H1 (cell line): ENCODE results near the gene ARHGAP42. TPM values are rescaled to one million over a fixed set of nuclear protein-coding genes. Genes with fewer than 3 reads are reported as not detected.

Experiments used
- CTCF ChIA-PET: fragments of 300-600 bp; sonication (Branson Sonifier 250); formaldehyde crosslinking; loops from one replicate; lab custom pipeline; 2021; ENCODE audit not compliant: partially characterized antibody; lab: Charles Lee
- POLR2A ChIA-PET: fragments of 300-600 bp; sonication (Branson Sonifier 250); formaldehyde crosslinking; loops from one replicate; lab custom pipeline; 2021; ENCODE audit warnings: inconsistent platforms; ENCODE audit not compliant: partially characterized antibody; lab: Charles Lee
- DNase-seq, 2 experiments: peaks; one replicate each; pipeline versions ENCODE4 v3.0.0 to v3.0.0-alpha.2; 2010 to 2022; ENCODE audit warnings: low spot score in 2 of 2, low read depth in 1 of 2, mixed read lengths in 1 of 2
- FAIRE-seq: peaks from 2 replicates; lab custom pipeline; 2011; peaks lifted over from hg19 to GRCh38; lab: Jason Lieb, UNC
- H2AFZ ChIP-seq: 2 replicates; pipeline ENCODE4 v1.8.1; 2012; ENCODE audit warnings: low read length, inconsistent platforms
- H2AK5ac ChIP-seq: 2 replicates; pipeline ENCODE4 v1.6.1; 2013; ENCODE audit warnings: low read depth, low read length
- H2BK120ac ChIP-seq: replicated peaks from 2 replicates; pipeline ENCODE3; 2013; ENCODE audit warnings: low read depth, low read length, inconsistent platforms
- H2BK12ac ChIP-seq: 2 replicates; pipeline ENCODE4 v1.6.1; 2013; ENCODE audit warnings: low read depth, low read length
- H2BK15ac ChIP-seq: 2 replicates; pipeline ENCODE4 v1.6.1; 2013; ENCODE audit warnings: low read length
- H2BK20ac ChIP-seq: 2 replicates; pipeline ENCODE4 v1.6.1; 2013; ENCODE audit warnings: low read length
- H2BK5ac ChIP-seq: 2 replicates; pipeline ENCODE4 v1.6.1; 2013; ENCODE audit warnings: low read depth, low read length
- H3K14ac ChIP-seq: 2 replicates; pipeline ENCODE4 v1.6.1; 2013; ENCODE audit warnings: inconsistent platforms; ENCODE audit not compliant: insufficient read length
- H3K18ac ChIP-seq: 2 replicates; pipeline ENCODE4 v1.6.1; 2013; ENCODE audit warnings: low read length; ENCODE audit errors: extremely low read depth
- H3K23ac ChIP-seq: 2 replicates; pipeline ENCODE4 v1.6.1; 2013; ENCODE audit warnings: inconsistent platforms; ENCODE audit not compliant: insufficient read length
- H3K23me2 ChIP-seq: 2 replicates; pipeline ENCODE4 v1.6.1; 2013; ENCODE audit warnings: low read depth, low read length
- H3K27ac ChIP-seq: 2 replicates; pipeline ENCODE4 v1.6.1; 2011; ENCODE audit warnings: low read depth, low read length, inconsistent platforms
- H3K27me3 ChIP-seq, 4 experiments: replicated peaks in 1 of 4; 1 replicate in 1 of 4; 2 replicates in 3 of 4; pipeline versions ENCODE4 v1.6.1 to v1.8.1; 2011 to 2013; ENCODE audit warnings: low read length in 3 of 4, mild to moderate bottlenecking in 3 of 4, inconsistent platforms in 2 of 4, mixed read lengths in 2 of 4, moderate library complexity in 1 of 4; ENCODE audit not compliant: control insufficient read depth in 3 of 4, insufficient read depth in 3 of 4; ENCODE audit errors: extremely low read depth in 1 of 4
- H3K36me3 ChIP-seq, 4 experiments: 2 replicates each; pipeline versions ENCODE4 v1.6.1 to v1.8.1; 2011 to 2013; ENCODE audit warnings: mild to moderate bottlenecking in 4 of 4, low read length in 3 of 4, moderate library complexity in 2 of 4, control low read depth in 1 of 4, inconsistent platforms in 1 of 4; ENCODE audit not compliant: insufficient read depth in 4 of 4, control insufficient read depth in 2 of 4
- H3K4ac ChIP-seq: replicated peaks from 2 replicates; pipeline ENCODE3; 2013; ENCODE audit warnings: low read length, low read depth, mixed read lengths, inconsistent platforms; ENCODE audit not compliant: insufficient read length
- H3K4me1 ChIP-seq, 4 experiments: replicated peaks in 1 of 4; 1 replicate in 1 of 4; 2 replicates in 3 of 4; pipeline versions ENCODE4 v1.6.1 to v1.8.1; 2011 to 2013; ENCODE audit warnings: low read length in 3 of 4, inconsistent platforms in 2 of 4, mixed read lengths in 1 of 4; ENCODE audit not compliant: insufficient read depth in 4 of 4, control insufficient read depth in 3 of 4
- H3K4me2 ChIP-seq, 2 experiments: 2 replicates each; pipeline versions ENCODE4 v1.6.1 to v1.8.1; 2011 to 2013; ENCODE audit warnings: low read depth in 2 of 2, low read length in 2 of 2, control low read depth in 1 of 2, inconsistent platforms in 1 of 2, mild to moderate bottlenecking in 1 of 2; ENCODE audit not compliant: insufficient read depth in 1 of 2
- H3K4me3 ChIP-seq, 4 experiments: fragments of 200-600, 300-600 bp in 1 of 4; sonication (generic), shearing (Covaris generic), sonication (Bioruptor Twin) in 1 of 4; 2 replicates each; pipeline versions ENCODE4 v1.5.1 to v1.8.1; 2011 to 2016; ENCODE audit warnings: low read length in 4 of 4, low read depth in 3 of 4, control low read depth in 2 of 4, inconsistent platforms in 2 of 4, mild to moderate bottlenecking in 2 of 4, mixed read lengths in 1 of 4, moderate library complexity in 1 of 4; ENCODE audit not compliant: insufficient read depth in 2 of 4; ENCODE audit errors: extremely low read depth in 1 of 4
- H3K56ac ChIP-seq: replicated peaks from 2 replicates; pipeline ENCODE3; 2013; ENCODE audit warnings: low read depth, mild to moderate bottlenecking, mixed read lengths, low read length, inconsistent platforms; ENCODE audit not compliant: insufficient read length
- H3K79me1 ChIP-seq: 2 replicates; pipeline ENCODE4 v1.6.1; 2013; ENCODE audit warnings: low read depth, low read length, control low read depth
- H3K79me2 ChIP-seq, 2 experiments: 2 replicates each; pipeline versions ENCODE4 v1.6.1 to v1.8.1; 2012 to 2013; ENCODE audit warnings: low read length in 2 of 2, mild to moderate bottlenecking in 2 of 2, inconsistent platforms in 1 of 2; ENCODE audit not compliant: insufficient read depth in 2 of 2, control insufficient read depth in 1 of 2
- H3K9ac ChIP-seq, 4 experiments: replicated peaks in 1 of 4; 1 replicate in 1 of 4; 2 replicates in 3 of 4; pipeline versions ENCODE4 v1.6.1 to v1.8.1; 2011 to 2013; ENCODE audit warnings: low read depth in 3 of 4, low read length in 3 of 4, control low read depth in 2 of 4, mild to moderate bottlenecking in 2 of 4, moderate library complexity in 2 of 4, inconsistent platforms in 1 of 4; ENCODE audit errors: extremely low read depth in 1 of 4
- H3K9me3 ChIP-seq, 2 experiments: 2 replicates each; pipeline versions ENCODE4 v1.6.1 to v1.8.1; 2012 to 2013; ENCODE audit warnings: mild to moderate bottlenecking in 2 of 2, moderate library complexity in 2 of 2, control low read depth in 1 of 2, inconsistent platforms in 1 of 2, low read depth in 1 of 2, low read length in 1 of 2, mixed read lengths in 1 of 2; ENCODE audit not compliant: insufficient read depth in 2 of 2
- H4K20me1 ChIP-seq, 2 experiments: replicated peaks in 1 of 2; 2 replicates each; pipeline versions ENCODE3 to v1.8.1; 2011 to 2013; ENCODE audit warnings: inconsistent platforms in 2 of 2, low read length in 2 of 2, mild to moderate bottlenecking in 1 of 2; ENCODE audit not compliant: insufficient read depth in 2 of 2, control insufficient read depth in 1 of 2
- H4K5ac ChIP-seq: 2 replicates; pipeline ENCODE4 v1.6.1; 2013; ENCODE audit warnings: low read length, low read depth, mixed read lengths, inconsistent platforms; ENCODE audit not compliant: insufficient read length
- H4K8ac ChIP-seq: 2 replicates; pipeline ENCODE4 v1.8.0; 2013; ENCODE audit warnings: mild to moderate bottlenecking, moderate library complexity, low read length, inconsistent platforms; ENCODE audit not compliant: insufficient read depth; ENCODE audit errors: extremely low read depth
- H4K91ac ChIP-seq: replicated peaks from 2 replicates; pipeline ENCODE3; 2013; ENCODE audit warnings: low read length, mixed read lengths, inconsistent platforms; ENCODE audit not compliant: insufficient read length
- CEBPB ChIP-seq: IDR thresholded peaks from 2 replicates; pipeline ENCODE4 v1.6.1; 2012; ENCODE audit warnings: low read depth, low read length
- MAFK ChIP-seq: IDR thresholded peaks from 2 replicates; pipeline ENCODE4 v1.6.1; 2012; ENCODE audit warnings: low read depth, mild to moderate bottlenecking, improper control_type of control experiment, low read length
- WGBS, 2 experiments: shearing (Covaris generic) in 1 of 2; methylation state at CpG; one replicate each; pipeline versions ENCODE4 v1.1.6 to v1.1.7; 2013 to 2015; ENCODE audit warnings: low lambda C conversion rate in 2 of 2, mixed read lengths in 2 of 2, inconsistent platforms in 1 of 2, low coverage in 1 of 2, missing lambda C conversion rate in 1 of 2; ENCODE audit not compliant: insufficient replicate concordance in 2 of 2, insufficient coverage in 1 of 2, insufficient read length in 1 of 2; ENCODE audit errors: extremely low coverage in 1 of 2, missing lambda C conversion rate in 1 of 2; 5-methylcytosine and 5-hydroxymethylcytosine counted together
- polyA plus RNA-seq, 7 experiments: library from polyadenylated mRNA; depleted of rRNA in 3 of 7; stranded (reverse) in 5 of 7; unstranded in 2 of 7; fragments of >200 nt in 5 of 7; fragments of 200-250 nt in 2 of 7; gene quantifications; 1 replicate in 5 of 7; 2 replicates in 1 of 7; 4 replicates in 1 of 7; pipeline versions ENCODE4 v1.2.1 to v1.2.3, GENCODE V29; 2011 to 2013; ENCODE audit warnings: missing spikeins in 2 of 7, mixed read lengths in 2 of 7
- total RNA-seq: library from RNA; stranded (reverse); fragmentation: NEBNext Ultra II Directional; extraction: Animal tissue kit (Norgen Biotek cat#: 25700); gene quantifications from 2 replicates; pipeline ENCODE4 v1.2.1, GENCODE V29; 2021

ARHGAP42 gene
- total and polyA plus RNA-seq, 2 of the 8 experiments (the other 6 are each of a cell fraction or from before 2014, with no cell fraction given), result 22.2 to 33.5 TPM

DNA sequence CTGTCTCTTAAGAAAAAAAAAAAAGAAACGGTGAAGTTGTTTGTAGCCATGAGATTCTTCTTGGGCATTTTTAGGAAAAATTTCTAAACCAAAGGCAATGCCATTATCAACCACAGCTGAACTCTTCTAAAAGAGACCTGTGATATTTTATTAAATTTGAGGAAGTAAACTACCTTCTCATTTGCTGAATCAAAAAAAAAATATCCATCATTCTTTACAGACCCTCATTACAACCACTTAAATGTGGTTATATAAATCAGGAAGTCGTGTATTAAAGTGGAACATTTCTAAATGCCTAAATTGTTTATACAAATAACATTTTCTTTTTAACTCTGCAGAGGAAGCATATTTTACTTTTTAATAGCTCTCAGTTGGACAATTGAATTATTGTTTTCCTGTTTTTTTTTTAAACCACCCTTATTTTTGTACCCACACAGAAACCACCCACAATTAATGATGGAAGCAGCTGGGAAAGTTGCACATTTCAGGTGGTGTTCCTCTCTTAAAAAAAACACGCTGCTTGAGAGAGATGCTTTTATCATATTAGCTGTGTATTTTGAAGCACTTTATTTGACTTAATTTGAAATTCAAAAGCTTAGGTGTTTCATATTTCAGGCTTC is 91.2 kb downstream of the ARHGAP42 start:
- Histone ChIP-seq H4K20me1 (no peaks in the 10 kb centered on the region), H2BK12ac (no peak overlapping the region), H2AK5ac (no peak overlapping the region), H3K27ac (no peak overlapping the region), H3K79me1 (no peaks in the 10 kb centered on the region), H4K5ac (no peak overlapping the region), H3K18ac (no peak overlapping the region), H3K4me2 (no peak overlapping the region), H3K23me2 (no peaks in the 10 kb centered on the region; the same call in 1 of the 2 replicates), H2AFZ (no peak overlapping the region), H3K4ac (no peak overlapping the region), H4K8ac (no peak overlapping the region), H3K9me3 (no peaks in the 10 kb centered on the region), H2BK5ac (no peak overlapping the region), H3K23ac (no peak overlapping the region), H3K14ac (no peak overlapping the region), H3K27me3 (no peaks in the 10 kb centered on the region), H3K79me2 (peaks cover 0 to 15% of the 10 kb centered on the region in 2 experiments; a peak in 2 of 4 replicates), H2BK120ac (no peak overlapping the region), H3K4me3 (no peak overlapping the region), H3K56ac (no peak overlapping the region), H3K36me3 (peaks cover 0 to 5% (median 0%) of the 10 kb centered on the region in 4 experiments; a peak in 1 of 8 replicates), H3K4me1 (peaks cover 0 to 8% (median 2%) of the 10 kb centered on the region in 4 experiments; a peak in 2 of 7 replicates), H3K9ac (no peak overlapping the region), H2BK20ac (no peak overlapping the region), H4K91ac (no peak overlapping the region), H2BK15ac (no peak overlapping the region)
- ChIA-PET POLR2A (interaction anchor here (0.7 to 1.5 kb wide), 2 partner anchors 14 to 90 kb away, joined by 3 to 6 read pairs; no protein-coding TSS in a partner anchor), CTCF (interaction anchor here (0.6 to 1.3 kb wide), 6 partner anchors 9 to 202 kb away, joined by 3 to 4 read pairs (median 3); no protein-coding TSS in a partner anchor)
- DNase-seq (no peak), FAIRE-seq (no peak)
- 80% methylated on average over 3 of the region's 3 CpGs; no CpG with 5 or more reads in 1 of the 2 experiments for WGBS, 2 experiments
- TF ChIP-seq MAFK, result no peak
- no peak for TF ChIP-seq CEBPB
